Measurements from ENCODE around the gene INPP5E. TPM values are rescaled to one million over a fixed set of nuclear protein-coding genes. Genes with fewer than 3 reads are reported as not detected.
A peak's percentile ranks its signal among the peaks of the same experiment; 100 is the strongest.

INPP5E gene
- total RNA-seq, result 12.9 to 14.1 TPM (median 13.2 TPM) in 3 replicates
- long read RNA-seq, full-length matches to known transcripts, result 29 of 56 reads
- long read RNA-seq, partial matches to known transcripts, result 4 of 56 reads
- long read RNA-seq, other reads (novel, unspliced or antisense), result 23 of 56 reads

DNA sequence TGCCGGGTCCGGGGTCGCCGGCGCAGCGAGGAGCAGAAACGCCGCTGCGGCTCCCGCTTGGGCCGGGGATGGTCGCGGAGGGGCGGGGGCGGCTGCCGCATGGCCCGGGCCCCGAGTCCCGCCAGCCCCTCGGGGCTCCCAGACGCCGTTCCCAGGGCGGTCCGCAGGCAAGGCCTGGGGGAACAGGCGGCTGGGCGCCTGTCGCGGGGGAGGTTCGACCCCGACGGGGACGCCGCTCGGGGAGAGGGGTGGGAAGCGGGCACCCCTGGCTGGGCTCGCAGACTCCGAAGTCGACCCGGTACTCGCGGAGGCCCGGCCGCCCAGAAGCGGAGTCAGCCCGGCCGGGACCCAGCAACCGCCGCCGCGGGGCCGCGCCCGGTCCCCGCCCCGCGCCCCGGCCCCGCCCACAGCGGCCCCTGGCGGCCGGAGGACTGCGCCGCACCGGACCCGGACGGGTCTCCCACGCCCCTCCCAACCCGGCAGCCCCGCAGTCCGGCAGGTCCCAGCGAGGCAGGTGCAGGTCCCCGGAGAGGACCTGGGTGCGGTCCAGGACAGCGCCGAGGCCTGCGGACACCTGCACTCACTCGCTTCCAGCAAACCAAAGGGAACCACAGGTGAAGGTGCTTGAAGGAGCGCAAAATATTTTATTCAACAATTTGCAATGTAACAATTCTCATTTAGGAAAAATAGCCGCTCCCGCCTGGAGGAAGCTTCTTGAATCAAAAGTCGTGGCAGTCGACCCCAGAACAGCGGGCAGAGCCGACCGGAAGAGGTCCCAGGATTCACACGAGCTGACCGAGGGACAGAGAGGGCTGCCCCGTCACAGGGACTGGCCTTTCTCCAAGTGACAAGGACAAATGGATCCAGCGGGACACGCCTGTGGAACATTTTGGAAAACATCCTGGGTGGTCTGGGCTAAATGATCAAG, at the start of gene INPP5E:
Gene INPP5E, minus strand, starts transcription at position 365 of the 928 bp plus-strand sequence. CDS start 426 bp downstream, outside the sequence.
- no peaks in the 10 kb centered on the region for H3K27me3 Mint-ChIP-seq (ENCODE audit: low read depth)
- no peaks in the 10 kb centered on the region for H3K9me3 Mint-ChIP-seq (ENCODE audit: low read depth)
- H3K4me1 Mint-ChIP-seq (ENCODE audit: low read depth), result peaks cover 29% of the 10 kb centered on the region
- TF ChIP-seq, protein P1, sequence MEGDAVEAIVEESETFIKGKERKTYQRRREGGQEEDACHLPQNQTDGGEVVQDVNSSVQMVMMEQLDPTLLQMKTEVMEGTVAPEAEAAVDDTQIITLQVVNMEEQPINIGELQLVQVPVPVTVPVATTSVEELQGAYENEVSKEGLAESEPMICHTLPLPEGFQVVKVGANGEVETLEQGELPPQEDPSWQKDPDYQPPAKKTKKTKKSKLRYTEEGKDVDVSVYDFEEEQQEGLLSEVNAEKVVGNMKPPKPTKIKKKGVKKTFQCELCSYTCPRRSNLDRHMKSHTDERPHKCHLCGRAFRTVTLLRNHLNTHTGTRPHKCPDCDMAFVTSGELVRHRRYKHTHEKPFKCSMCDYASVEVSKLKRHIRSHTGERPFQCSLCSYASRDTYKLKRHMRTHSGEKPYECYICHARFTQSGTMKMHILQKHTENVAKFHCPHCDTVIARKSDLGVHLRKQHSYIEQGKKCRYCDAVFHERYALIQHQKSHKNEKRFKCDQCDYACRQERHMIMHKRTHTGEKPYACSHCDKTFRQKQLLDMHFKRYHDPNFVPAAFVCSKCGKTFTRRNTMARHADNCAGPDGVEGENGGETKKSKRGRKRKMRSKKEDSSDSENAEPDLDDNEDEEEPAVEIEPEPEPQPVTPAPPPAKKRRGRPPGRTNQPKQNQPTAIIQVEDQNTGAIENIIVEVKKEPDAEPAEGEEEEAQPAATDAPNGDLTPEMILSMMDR (IDR thresholded peaks at IDR 0.05), result peak; percentile 78
- DNase-seq (ENCODE audit: low spot score), result no peak
- H3K27ac Mint-ChIP-seq (ENCODE audit: unreplicated experiment), result peak within 1 kb of the TSS; percentile 63
- peaks cover 20% of the 10 kb centered on the region for H3K36me3 Mint-ChIP-seq (ENCODE audit: low read depth)
- H3K4me3 Mint-ChIP-seq (ENCODE audit: unreplicated experiment), result peak within 1 kb of the TSS; percentile 85

DNA sequence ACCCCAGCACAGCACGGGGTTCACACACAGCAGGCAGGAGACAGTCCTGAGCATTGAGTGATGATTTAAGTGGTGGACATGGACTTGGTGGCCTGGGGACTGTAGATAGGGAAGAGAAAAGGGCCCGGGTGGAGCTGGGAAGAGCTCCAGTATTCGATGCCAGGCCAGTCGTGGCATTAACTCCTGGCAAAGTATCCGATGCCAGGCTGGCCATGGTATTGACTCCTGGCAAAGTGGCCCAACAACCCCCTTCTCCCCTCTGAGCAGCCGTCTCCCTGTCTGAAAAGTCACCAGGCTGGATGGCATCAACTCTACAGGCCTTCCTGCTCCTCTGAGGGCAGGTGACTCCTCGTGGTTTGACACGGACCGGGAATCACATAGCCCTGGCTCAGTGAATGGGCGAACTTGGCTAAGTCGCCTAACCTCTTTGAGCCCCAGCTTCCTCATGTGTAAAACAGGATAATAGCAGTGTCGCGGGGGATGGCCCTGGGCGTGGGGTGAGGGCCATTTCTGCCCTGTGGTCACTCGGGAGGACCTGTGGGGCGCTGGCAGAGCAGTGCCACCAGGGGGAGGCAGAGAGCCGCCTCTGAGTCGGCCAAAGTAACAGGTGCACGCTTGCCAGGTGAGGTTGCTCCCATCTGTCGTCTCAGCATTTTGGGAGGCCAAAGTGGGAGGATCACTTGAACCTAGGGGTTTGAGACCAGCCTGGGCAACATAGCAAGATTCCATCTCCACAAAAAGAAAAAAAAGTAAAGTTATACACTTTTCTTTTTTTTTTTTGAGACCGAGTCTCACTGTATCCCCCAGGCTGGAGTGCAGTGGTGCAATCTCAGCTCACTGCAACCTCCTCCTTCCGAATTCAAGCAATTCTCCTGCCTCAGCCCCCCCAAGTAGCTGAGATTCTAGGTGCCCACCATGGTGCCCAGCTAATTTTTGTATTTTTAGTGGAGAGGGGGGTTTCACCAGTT, 48.9 kb upstream of the INPP5E start:
- Mint-ChIP-seq H3K4me3 (ENCODE audit: unreplicated experiment) (no peak overlapping the region), H3K27me3 (ENCODE audit: low read depth) (no peaks in the 10 kb centered on the region), H3K4me1 (ENCODE audit: low read depth) (peaks cover 4% of the 10 kb centered on the region), H3K9me3 (ENCODE audit: low read depth) (no peaks in the 10 kb centered on the region), H3K27ac (ENCODE audit: unreplicated experiment) (no peak overlapping the region), H3K36me3 (ENCODE audit: low read depth) (no peaks in the 10 kb centered on the region)
- TF ChIP-seq, protein P1 (IDR thresholded peaks at IDR 0.05), result peak; percentile 100
- DNase-seq (ENCODE audit: low spot score), result no peak

DNA sequence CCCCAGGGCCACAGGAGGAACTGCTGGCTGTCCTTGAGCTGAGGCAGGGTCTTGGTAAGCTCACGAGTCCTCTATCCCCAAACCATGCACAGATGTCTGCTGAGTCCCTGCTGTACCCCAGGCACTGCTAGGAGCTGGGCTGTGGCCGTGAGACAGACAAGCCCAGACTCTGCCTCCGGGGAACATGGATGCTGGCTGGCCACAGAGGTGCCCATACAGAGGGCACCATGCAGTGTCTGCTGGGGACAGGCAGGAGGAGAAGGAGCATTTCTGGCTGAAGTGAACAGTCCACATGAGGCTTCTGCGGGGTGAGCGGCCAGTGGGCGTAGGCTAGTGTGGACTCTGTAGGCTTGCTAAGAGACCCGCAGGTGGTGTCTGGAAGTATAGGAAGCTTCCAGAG, 48.0 kb upstream of the INPP5E start:
- TF ChIP-seq, protein P1 (IDR thresholded peaks at IDR 0.05), result no peak
- H3K27ac Mint-ChIP-seq (ENCODE audit: unreplicated experiment), result no peak overlapping the region
- no peaks in the 10 kb centered on the region for H3K36me3 Mint-ChIP-seq (ENCODE audit: low read depth)
- peaks cover 4% of the 10 kb centered on the region for H3K4me1 Mint-ChIP-seq (ENCODE audit: low read depth)
- no peak for DNase-seq (ENCODE audit: low spot score)
- H3K9me3 Mint-ChIP-seq (ENCODE audit: low read depth), result no peaks in the 10 kb centered on the region
- H3K27me3 Mint-ChIP-seq (ENCODE audit: low read depth), result no peaks in the 10 kb centered on the region
- no peak overlapping the region for H3K4me3 Mint-ChIP-seq (ENCODE audit: unreplicated experiment)

GRCh38 chr9:136486823-136487620, 47.4 kb upstream of the INPP5E start:
- TF ChIP-seq, protein P1 (IDR thresholded peaks at IDR 0.05), result no peak
- H3K4me3 Mint-ChIP-seq (ENCODE audit: unreplicated experiment), result no peak overlapping the region
- no peak for DNase-seq (ENCODE audit: low spot score)
- no peaks in the 10 kb centered on the region for H3K27me3 Mint-ChIP-seq (ENCODE audit: low read depth)
- no peaks in the 10 kb centered on the region for H3K9me3 Mint-ChIP-seq (ENCODE audit: low read depth)
- peaks cover 4% of the 10 kb centered on the region for H3K4me1 Mint-ChIP-seq (ENCODE audit: low read depth)
- H3K36me3 Mint-ChIP-seq (ENCODE audit: low read depth), result no peaks in the 10 kb centered on the region
- H3K27ac Mint-ChIP-seq (ENCODE audit: unreplicated experiment), result no peak overlapping the region
